Aorta (tissue), 5 donors: Measurements from ENCODE around the gene TDP2. TPM values are rescaled to one million over a fixed set of nuclear protein-coding genes. Genes with fewer than 3 reads are reported as not detected.

Experiments used
- ATAC-seq: fragments of 200-7000 bp; cut with Tn5 transposase; one replicate; pipeline ENCODE4 v1.9.1; 2022; ENCODE audit warnings: moderate library complexity; ENCODE audit not compliant: low FRiP score
- DNase-seq, 2 donors: peaks; one replicate each; pipeline ENCODE4 v3.0.0-alpha.2; 2020
- H3K27ac ChIP-seq, 2 donors: one replicate each; pipeline ENCODE4 v1.5.1; 2013; ENCODE audit warnings: low read length in 2 of 2, mild to moderate bottlenecking in 2 of 2, moderate library complexity in 2 of 2, control low read depth in 1 of 2, inconsistent platforms in 1 of 2, low read depth in 1 of 2
- H3K27me3 ChIP-seq, 2 donors: one replicate each; pipeline ENCODE4 v1.6.1; 2013; ENCODE audit warnings: control low read depth in 1 of 2, low read length in 1 of 2, mild to moderate bottlenecking in 1 of 2, moderate library complexity in 1 of 2; ENCODE audit not compliant: insufficient read depth in 2 of 2, control insufficient read depth in 1 of 2
- H3K36me3 ChIP-seq, 2 donors: one replicate each; pipeline ENCODE4 v1.6.1; 2013; ENCODE audit warnings: control low read depth in 1 of 2, low read length in 1 of 2, mild to moderate bottlenecking in 1 of 2; ENCODE audit not compliant: insufficient read depth in 2 of 2, control insufficient read depth in 1 of 2
- H3K4me1 ChIP-seq, 2 donors: one replicate each; pipeline ENCODE4 v1.6.1; 2013; ENCODE audit warnings: low read length in 2 of 2, control low read depth in 1 of 2, mild to moderate bottlenecking in 1 of 2, moderate library complexity in 1 of 2; ENCODE audit not compliant: insufficient read depth in 2 of 2, control insufficient read depth in 1 of 2
- H3K4me3 ChIP-seq, 2 donors: one replicate each; pipeline ENCODE4 v1.5.1; 2013; ENCODE audit warnings: low read length in 2 of 2, control low read depth in 1 of 2, mild to moderate bottlenecking in 1 of 2
- H3K9me3 ChIP-seq: one replicate; pipeline ENCODE4 v1.6.1; 2013; ENCODE audit warnings: mild to moderate bottlenecking, low read length; ENCODE audit not compliant: control insufficient read depth
- WGBS, 2 donors: extraction: QIAGEN DNeasy Blood & Tissue Kit; methylation state at CpG; one replicate each; pipeline ENCODE4 v1.1.7; 2013; 5-methylcytosine and 5-hydroxymethylcytosine counted together
- intact Hi-C, 2 donors: fragments of 100-400 bp; cut with DNase I; formaldehyde crosslinking; loops; one replicate each; pipeline versions ENCODE4 v1.14.2 to v1.15.0; 2022
- long read RNA-seq, 2 donors: library from polyadenylated mRNA; unstranded; transcript quantifications; one replicate each; pipeline ENCODE4 v2.0.0, GENCODE V29; 2020 to 2021
- polyA plus RNA-seq, 2 donors: library from polyadenylated mRNA; stranded (reverse); fragments of 200-250 nt; gene quantifications; one replicate each; pipeline ENCODE4 v1.2.3, GENCODE V29; 2013
- total RNA-seq, 2 donors: library from RNA; stranded (reverse); fragmentation: NEBNext Ultra II Directional; extraction: Animal tissue kit (Norgen Biotek cat#: 25700); gene quantifications; one replicate each; pipeline ENCODE4 v1.2.1, GENCODE V29; 2021
- donor health status: healthy with polysubstance abuse.
- donor health status: Bipolar disorder and iron deficiency.
- donor health status: DM: no; HTN: no; CAD: no.
- donor health status: DM: no; HTN: no; CAD: no.
- donor health status: DM: yes; HTN: yes; CAD: no.

TDP2 gene, protein sequence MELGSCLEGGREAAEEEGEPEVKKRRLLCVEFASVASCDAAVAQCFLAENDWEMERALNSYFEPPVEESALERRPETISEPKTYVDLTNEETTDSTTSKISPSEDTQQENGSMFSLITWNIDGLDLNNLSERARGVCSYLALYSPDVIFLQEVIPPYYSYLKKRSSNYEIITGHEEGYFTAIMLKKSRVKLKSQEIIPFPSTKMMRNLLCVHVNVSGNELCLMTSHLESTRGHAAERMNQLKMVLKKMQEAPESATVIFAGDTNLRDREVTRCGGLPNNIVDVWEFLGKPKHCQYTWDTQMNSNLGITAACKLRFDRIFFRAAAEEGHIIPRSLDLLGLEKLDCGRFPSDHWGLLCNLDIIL
- total RNA-seq (10 to 100 TPM; 30.7 to 35.7 TPM), polyA plus RNA-seq (10 to 100 TPM; 40.8 to 99.7 TPM)
- long read RNA-seq, donor 1, transcript TDP2-202 (7 exons, 2,071 nt): major isoform, 31 of 39 reads
- long read RNA-seq, donor 1, partial matches to known transcripts: 3 of 39 reads
- long read RNA-seq, donor 1, other reads (novel, unspliced or antisense): 5 of 39 reads
- long read RNA-seq, donor 2, transcript TDP2-202 (7 exons, 2,071 nt): major isoform, 14 of 21 reads
- long read RNA-seq, donor 2, partial matches to known transcripts: 3 of 21 reads
- long read RNA-seq, donor 2, other reads (novel, unspliced or antisense): 4 of 21 reads

GRCh38 chr6:24666641-24667377 is at the start of gene TDP2, which contains the start of gene ACOT13:
Gene TDP2, minus strand, starts transcription at chr6:24666899. Its CDS starts 37 bp downstream, at chr6:24666862.
Gene ACOT13, plus strand, starts transcription at chr6:24667077. Its CDS starts 187 bp downstream, at chr6:24667264.
- intact Hi-C loops: loop anchor here in 1 of 2 donors (2.0 to 10.0 kb wide), 2 partner anchors 54 to 98 kb away; no protein-coding TSS in a partner anchor
- H3K4me1 ChIP-seq: peaks cover 0 to 4% of the 10 kb centered on the region in 2 donors
- H3K27ac ChIP-seq: peak within 1 kb of the TSS; percentile 52 to 69
- whole genome bisulfite sequencing, 2 donors: 0% methylated on average over 62 of the region's 62 CpGs
- no peaks in the 10 kb centered on the region for H3K9me3 ChIP-seq
- H3K4me3 ChIP-seq: peak within 1 kb of the TSS; percentile 73 to 85
- H3K36me3 ChIP-seq: no peaks in the 10 kb centered on the region
- DNase-seq: peak; percentile 98
- ATAC-seq: peak; percentile 100
- H3K27me3 ChIP-seq: no peaks in the 10 kb centered on the region

DNA sequence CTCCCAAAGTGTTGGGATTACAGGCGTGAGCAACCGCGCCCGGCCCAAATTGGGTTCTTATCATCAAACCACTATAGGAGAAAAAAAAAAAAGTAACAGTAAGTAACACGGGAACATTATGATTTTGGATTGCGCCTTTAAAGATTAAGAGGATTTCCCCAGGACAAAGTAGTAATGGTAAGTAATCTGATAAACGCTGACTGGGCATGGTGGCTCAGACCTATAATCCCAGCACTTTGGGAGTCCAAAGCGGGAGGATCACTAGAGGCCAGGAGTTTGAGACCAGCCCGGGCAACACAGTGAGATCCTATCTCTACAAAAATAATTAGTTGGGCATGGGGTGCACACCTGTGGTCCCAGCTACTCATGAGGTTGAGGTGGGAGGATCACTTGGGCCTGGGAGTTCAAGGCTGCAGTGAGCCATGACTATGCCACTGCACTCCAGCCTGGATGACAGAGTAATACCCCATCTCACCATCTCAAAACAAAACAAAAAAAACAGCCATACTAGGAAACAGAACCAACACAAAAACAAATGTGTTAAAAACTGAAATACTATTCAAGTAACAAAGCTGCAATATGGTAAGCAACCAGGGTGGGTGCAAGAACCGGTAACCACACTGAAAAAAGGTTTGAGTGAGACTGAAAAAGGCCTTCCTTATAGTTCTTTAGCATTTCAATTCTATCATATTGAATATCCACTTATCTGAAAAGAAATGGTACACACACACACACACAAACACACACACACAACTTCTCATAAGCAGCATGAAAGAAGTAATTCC is 44.0 kb upstream of the TDP2 start:
- Histone ChIP-seq H3K27ac (no peak overlapping the region), H3K36me3 (peaks cover 7 to 12% of the 10 kb centered on the region in 2 donors), H3K4me1 (no peaks in the 10 kb centered on the region), H3K9me3 (no peaks in the 10 kb centered on the region), H3K27me3 (no peaks in the 10 kb centered on the region), H3K4me3 (no peak overlapping the region)
- ATAC-seq (no peak), DNase-seq (no peak)
- WGBS, 2 donors: 88 to 92% methylated on average over 10 of the region's 10 CpGs
- intact Hi-C loops: no loop called here

DNA sequence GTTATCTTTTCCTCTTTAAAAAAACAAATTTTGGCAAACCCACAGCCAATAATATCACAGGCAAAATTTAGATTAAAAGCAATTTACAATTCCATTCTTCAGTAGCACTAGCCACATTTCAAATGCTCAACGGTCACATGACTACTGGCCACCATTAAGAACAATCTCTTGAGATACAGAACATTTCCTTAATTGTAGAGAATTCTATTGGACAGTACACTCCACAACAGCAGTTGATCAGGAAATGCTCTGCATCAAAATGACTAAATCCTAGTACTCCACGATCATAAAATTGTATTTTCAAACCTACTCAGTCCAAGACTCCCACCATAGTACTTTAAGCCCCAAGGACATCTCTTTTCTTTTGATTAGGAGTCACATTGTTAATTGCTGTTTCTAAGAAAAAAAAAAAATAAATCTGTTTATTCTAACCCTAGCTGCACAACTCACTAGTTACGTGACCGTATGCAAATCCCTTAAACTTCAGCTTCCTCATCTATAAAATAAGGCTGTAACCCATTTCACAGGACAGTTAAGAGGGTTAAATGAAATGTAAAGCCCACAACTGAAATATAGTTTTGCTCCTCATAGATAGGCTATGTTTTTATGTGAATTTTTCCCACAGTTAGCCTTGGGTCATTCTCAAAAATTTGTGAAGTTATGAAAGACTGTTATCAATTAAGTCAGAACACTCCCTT is 42.5 kb upstream of the TDP2 start:
- intact Hi-C loops: no loop called here
- DNase-seq (no peak), ATAC-seq (no peak)
- Histone ChIP-seq H3K4me1 (no peaks in the 10 kb centered on the region), H3K9me3 (no peaks in the 10 kb centered on the region), H3K27me3 (no peaks in the 10 kb centered on the region), H3K27ac (no peak overlapping the region), H3K36me3 (peaks cover 5 to 12% of the 10 kb centered on the region in 2 donors), H3K4me3 (no peak overlapping the region)
- 70 to 72% methylated on average over 4 of the region's 4 CpGs for WGBS, 2 donors

GRCh38 chr6:24708612-24709011 is 41.9 kb upstream of the TDP2 start:
- no peaks in the 10 kb centered on the region for H3K27me3 ChIP-seq
- no peaks in the 10 kb centered on the region for H3K4me1 ChIP-seq
- intact Hi-C loops: no loop called here
- H3K4me3 ChIP-seq: no peak overlapping the region
- DNase-seq (no peak), ATAC-seq (no peak)
- no peaks in the 10 kb centered on the region for H3K9me3 ChIP-seq
- peaks cover 5 to 12% of the 10 kb centered on the region in 2 donors for H3K36me3 ChIP-seq
- no peak overlapping the region for H3K27ac ChIP-seq
- WGBS, 2 donors: 80 to 82% methylated on average over 3 of the region's 3 CpGs

DNA sequence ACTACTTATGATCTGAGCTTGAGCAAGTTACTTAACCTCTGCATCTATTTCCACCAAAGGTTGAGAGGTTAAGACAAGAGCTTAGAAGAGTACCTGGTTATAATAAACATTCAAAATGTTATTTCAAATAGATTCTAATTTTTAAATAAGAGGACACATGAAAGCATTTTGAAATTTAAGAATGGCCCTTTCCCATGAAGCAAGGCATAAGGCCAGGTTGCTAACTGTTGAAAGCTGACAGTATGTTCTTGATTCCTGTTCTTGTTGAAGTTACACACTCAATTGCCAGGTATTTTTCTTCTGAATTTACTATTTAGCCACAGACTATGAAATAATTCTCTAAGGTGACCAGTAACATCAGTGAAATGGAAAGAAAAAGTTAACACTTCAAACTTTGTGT is 37.8 kb upstream of the TDP2 start:
- Histone ChIP-seq H3K36me3 (peaks cover 0 to 8% of the 10 kb centered on the region in 2 donors), H3K27ac (no peak overlapping the region)
- no peak for DNase-seq

DNA sequence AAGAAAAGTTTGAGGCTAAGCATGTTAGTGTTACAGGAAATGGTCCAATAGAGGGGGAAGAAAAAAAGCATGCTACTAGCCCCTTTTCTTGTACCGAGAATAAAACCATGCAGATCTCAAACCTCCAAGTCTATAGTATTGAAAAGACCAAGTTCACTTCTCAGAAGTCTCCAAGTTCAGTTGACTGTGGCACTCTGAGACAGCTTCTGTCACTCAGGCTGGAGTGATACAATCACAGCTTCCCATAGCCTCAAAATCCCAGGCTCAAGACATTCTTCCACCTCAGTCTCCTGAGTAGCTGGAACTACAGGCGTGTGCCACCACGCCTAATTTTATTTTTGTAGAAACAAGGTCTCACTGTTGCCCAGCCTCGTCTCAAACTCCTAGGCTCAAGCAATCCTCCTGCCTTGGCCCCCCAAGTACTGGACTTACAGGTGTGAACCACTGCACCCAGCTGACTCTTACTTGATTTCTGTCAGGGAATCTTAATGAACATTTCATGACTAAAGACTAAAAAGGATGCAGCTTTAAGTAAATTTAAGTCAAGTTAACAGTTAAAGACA is 36.1 kb upstream of the TDP2 start:
- no peaks in the 10 kb centered on the region for H3K9me3 ChIP-seq
- H3K27ac ChIP-seq: no peak overlapping the region
- no peak for ATAC-seq
- H3K36me3 ChIP-seq: peaks cover 0 to 5% of the 10 kb centered on the region in 2 donors
- intact Hi-C loops: no loop called here
- H3K4me1 ChIP-seq: no peaks in the 10 kb centered on the region
- DNase-seq: no peak
- no peak overlapping the region for H3K4me3 ChIP-seq
- WGBS, 2 donors: 64 to 66% methylated on average over 4 of the region's 4 CpGs
- no peaks in the 10 kb centered on the region for H3K27me3 ChIP-seq

More for the DNA sequence above, 37.8 kb upstream of the TDP2 start:
- no peaks in the 10 kb centered on the region for H3K9me3 ChIP-seq
- intact Hi-C loops: no loop called here
- ATAC-seq: no peak
- no peaks in the 10 kb centered on the region for H3K27me3 ChIP-seq
- H3K4me3 ChIP-seq: no peak overlapping the region
- no peaks in the 10 kb centered on the region for H3K4me1 ChIP-seq

GRCh38 chr6:24699521-24700359 is 33.0 kb upstream of the TDP2 start:
- Histone ChIP-seq H3K4me3 (no peak overlapping the region), H3K27me3 (no peaks in the 10 kb centered on the region), H3K27ac (no peak overlapping the region), H3K9me3 (no peaks in the 10 kb centered on the region), H3K4me1 (no peaks in the 10 kb centered on the region), H3K36me3 (peaks cover 0 to 2% of the 10 kb centered on the region in 2 donors)
- DNase-seq (no peak), ATAC-seq (no peak)
- intact Hi-C loops: loop anchor here (5.0 to 10.0 kb wide), 2 partner anchors 102 to 265 kb away; no protein-coding TSS in a partner anchor
- 14% methylated on average over 3 of the region's 3 CpGs for WGBS, 2 donors
